Stimulated activated CD8-positive, alpha-beta memory T cell treated with anti-CD3 and anti-CD28 coated beads, Interleukin-7, amount 100 ng/mL, for 48 hours (primary cell): ENCODE measurements around the gene SNF8.

Source experiments
- DNase-seq, 2 donors: peaks; one replicate each; pipeline ENCODE4 v3.0.0-alpha.2; 2020; ENCODE audit warnings: low read depth in 1 of 2; ENCODE audit errors: extremely low read depth in 1 of 2

Gene SNF8

GRCh38 chr17:48893646-48894508 is 50.8 kb downstream of the SNF8 start:
- no peak for DNase-seq

GRCh38 chr17:48892940-48893645 is 51.5 kb downstream of the SNF8 start:
- DNase-seq, result no peak

- DNase-seq, result no peak
Measured at GRCh38 chr17:48890086-48890485, 54.6 kb downstream of the SNF8 start.

- no peak for DNase-seq
Measured at GRCh38 chr17:48883171-48883570, 61.5 kb downstream of the SNF8 start.

- DNase-seq, result no peak
Measured at GRCh38 chr17:48882272-48882671, 62.4 kb downstream of the SNF8 start.
